SU-DHL-6 (cell line): Measurements from ENCODE around the gene NUDCD2.

ENCODE experiments used
- H2AFZ ChIP-seq: fragments of 200-600 bp; sonication (generic); 2 replicates; pipeline ENCODE4 v1.6.1; 2014; ENCODE audit warnings: low read depth, mild to moderate bottlenecking, moderate library complexity, mixed read lengths, antibody characterized with exemption, low read length; ENCODE audit not compliant: severe bottlenecking
- H3F3A ChIP-seq: fragments of 200-600 bp; shearing (Covaris generic); 2 replicates; pipeline ENCODE4 v1.6.0; 2016; ENCODE audit warnings: antibody characterized with exemption, mild to moderate bottlenecking; ENCODE audit not compliant: insufficient read depth
- H3K27ac ChIP-seq: fragments of 200-600 bp; sonication (generic); 2 replicates; pipeline ENCODE4 v1.5.1; 2016; ENCODE audit warnings: low read depth, mild to moderate bottlenecking, low read length, moderate library complexity, mixed read lengths
- H3K27me3 ChIP-seq: fragments of 200-600 bp; sonication (generic), shearing (Covaris generic); 2 replicates; pipeline ENCODE4 v1.6.0; 2014; ENCODE audit warnings: mild to moderate bottlenecking, low read length
- H3K36me3 ChIP-seq: fragments of 200-600 bp; sonication (generic); 2 replicates; pipeline ENCODE4 v1.6.1; 2014; ENCODE audit warnings: mild to moderate bottlenecking, low read length, mixed read lengths
- H3K4me2 ChIP-seq: fragments of 300-600, 200-600 bp; shearing (Covaris generic), sonication (generic); 2 replicates; pipeline ENCODE4 v1.6.0; 2014; ENCODE audit warnings: low read length, low read depth, mild to moderate bottlenecking; ENCODE audit not compliant: poor library complexity, severe bottlenecking
- H3K4me3 ChIP-seq: fragments of 200-600 bp; sonication (generic); 2 replicates; pipeline ENCODE4 v1.5.1; 2014; ENCODE audit warnings: antibody characterized with exemption, low read length, mild to moderate bottlenecking, mixed read lengths; ENCODE audit not compliant: insufficient read depth, poor library complexity, severe bottlenecking
- H3K79me2 ChIP-seq: fragments of 200-600 bp; sonication (generic); 2 replicates; pipeline ENCODE4 v1.6.1; 2014; ENCODE audit warnings: mild to moderate bottlenecking, low read length, moderate library complexity; ENCODE audit not compliant: insufficient read depth
- H3K9ac ChIP-seq: fragments of 200-600 bp; sonication (generic); 2 replicates; pipeline ENCODE4 v1.7.0; 2014; ENCODE audit warnings: mild to moderate bottlenecking, low read length
- H3K9me2 ChIP-seq: fragments of 200-600 bp; sonication (generic); replicated peaks from 2 replicates; pipeline ENCODE4 v1.6.1; 2014; ENCODE audit warnings: low read length; ENCODE audit not compliant: insufficient read depth
- H3K9me3 ChIP-seq: fragments of 200-600 bp; sonication (generic); 2 replicates; pipeline ENCODE4 v1.6.1; 2014; ENCODE audit warnings: low read length, mixed read lengths; ENCODE audit not compliant: insufficient read depth
- H4K20me1 ChIP-seq: fragments of 200-600 bp; sonication (generic); 2 replicates; pipeline ENCODE4 v1.6.1; 2014; ENCODE audit warnings: low read depth, mild to moderate bottlenecking, antibody characterized with exemption, low read length, moderate library complexity, mixed read lengths
- EZH2phosphoT487 ChIP-seq: fragments of 200-600 bp; sonication (generic), shearing (Covaris generic); conservative IDR thresholded peaks from 2 replicates; pipeline ENCODE4 v1.6.1; 2018; ENCODE audit warnings: mild to moderate bottlenecking, antibody characterized with exemption, low read length, moderate library complexity, mixed read lengths
- TF ChIP-seq, protein P1 (sequence below): fragments of 200-600 bp; sonication (generic); IDR thresholded peaks from one replicate; pipeline ENCODE4 v1.5.1; 2017; ENCODE audit warnings: antibody characterized with exemption, mild to moderate bottlenecking, low read length, moderate library complexity; ENCODE audit not compliant: insufficient read depth, poor library complexity, severe bottlenecking

The NUDCD2 gene

DNA sequence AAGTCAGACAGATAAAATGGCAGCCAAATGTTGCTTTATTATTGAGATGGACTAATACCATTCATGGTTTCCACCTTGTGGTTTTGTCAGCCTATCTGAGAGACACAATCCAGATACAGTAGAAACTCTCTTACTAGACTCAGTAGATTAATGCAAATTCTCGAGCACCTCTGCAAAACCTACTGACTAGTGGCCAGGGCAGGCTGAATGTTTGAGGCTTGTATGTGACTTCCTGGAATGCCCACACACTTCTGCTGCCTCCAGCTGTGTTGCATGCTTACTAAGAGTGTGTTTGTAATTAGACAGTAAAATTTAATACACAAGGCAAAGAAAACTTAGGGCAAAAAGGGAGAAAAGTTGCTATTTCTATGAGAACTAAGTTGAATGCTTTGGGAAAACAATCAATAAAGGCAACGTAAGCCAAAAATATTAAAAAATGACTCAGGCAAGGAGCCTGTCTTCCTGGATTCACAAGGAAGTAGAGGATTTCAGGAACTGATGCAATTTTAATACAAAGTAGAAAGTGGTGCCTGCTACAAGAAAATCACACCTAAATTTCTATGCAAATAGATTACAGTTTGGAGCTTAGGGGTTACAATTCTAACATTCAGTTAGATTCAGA lies 52.8 kb downstream of the NUDCD2 start:
- H3K4me2 ChIP-seq, result no peak overlapping the region
- H3K27me3 ChIP-seq, result no peaks in the 10 kb centered on the region

DNA sequence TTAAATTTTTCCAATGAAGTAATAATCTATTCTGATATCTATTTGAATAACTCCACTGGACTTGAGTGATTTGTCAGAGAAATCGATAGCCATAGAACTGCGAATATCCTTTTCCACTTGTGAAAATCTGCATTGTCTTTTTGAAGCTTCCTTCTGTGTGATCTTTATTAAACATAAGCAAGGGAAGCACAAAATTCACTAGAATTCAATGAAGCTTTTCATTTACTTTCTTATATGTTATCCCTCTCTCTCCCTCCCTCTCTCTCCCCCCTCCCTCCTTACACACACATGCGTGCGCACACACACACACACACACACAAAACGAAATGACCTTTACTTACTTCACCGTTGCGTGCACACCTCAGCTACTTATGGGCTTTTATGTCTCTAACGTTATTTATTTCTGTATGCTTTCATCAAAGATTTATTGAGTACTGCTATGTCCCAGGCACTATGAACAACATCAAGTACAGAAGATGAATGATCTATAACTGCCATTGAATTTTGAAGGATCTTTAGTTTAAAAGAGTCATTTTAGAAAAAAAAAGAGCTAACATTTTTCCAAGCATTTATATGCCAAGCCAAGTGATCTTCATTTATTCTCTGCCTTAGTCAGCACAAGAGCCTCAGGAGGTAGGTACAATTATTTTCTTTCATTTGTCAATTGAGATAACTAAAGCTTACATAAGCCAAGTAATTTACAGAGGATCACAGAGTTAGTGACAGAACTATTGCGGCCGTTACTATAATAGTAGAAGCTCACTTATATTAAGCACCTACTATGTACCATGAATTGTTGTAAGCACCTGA lies 55.3 kb downstream of the NUDCD2 start:
- H3K36me3 ChIP-seq, result no peaks in the 10 kb centered on the region
- TF ChIP-seq EZH2phosphoT487, result no peak
- TF ChIP-seq, protein P1, sequence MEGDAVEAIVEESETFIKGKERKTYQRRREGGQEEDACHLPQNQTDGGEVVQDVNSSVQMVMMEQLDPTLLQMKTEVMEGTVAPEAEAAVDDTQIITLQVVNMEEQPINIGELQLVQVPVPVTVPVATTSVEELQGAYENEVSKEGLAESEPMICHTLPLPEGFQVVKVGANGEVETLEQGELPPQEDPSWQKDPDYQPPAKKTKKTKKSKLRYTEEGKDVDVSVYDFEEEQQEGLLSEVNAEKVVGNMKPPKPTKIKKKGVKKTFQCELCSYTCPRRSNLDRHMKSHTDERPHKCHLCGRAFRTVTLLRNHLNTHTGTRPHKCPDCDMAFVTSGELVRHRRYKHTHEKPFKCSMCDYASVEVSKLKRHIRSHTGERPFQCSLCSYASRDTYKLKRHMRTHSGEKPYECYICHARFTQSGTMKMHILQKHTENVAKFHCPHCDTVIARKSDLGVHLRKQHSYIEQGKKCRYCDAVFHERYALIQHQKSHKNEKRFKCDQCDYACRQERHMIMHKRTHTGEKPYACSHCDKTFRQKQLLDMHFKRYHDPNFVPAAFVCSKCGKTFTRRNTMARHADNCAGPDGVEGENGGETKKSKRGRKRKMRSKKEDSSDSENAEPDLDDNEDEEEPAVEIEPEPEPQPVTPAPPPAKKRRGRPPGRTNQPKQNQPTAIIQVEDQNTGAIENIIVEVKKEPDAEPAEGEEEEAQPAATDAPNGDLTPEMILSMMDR, result no peak
- H3F3A ChIP-seq, result no peaks in the 10 kb centered on the region
- no peak overlapping the region for H3K4me2 ChIP-seq
- H3K9me3 ChIP-seq, result no peaks in the 10 kb centered on the region
- no peak overlapping the region for H3K4me3 ChIP-seq
- no peak overlapping the region for H3K27ac ChIP-seq
- no peak overlapping the region for H2AFZ ChIP-seq
- H4K20me1 ChIP-seq, result no peaks in the 10 kb centered on the region
- H3K79me2 ChIP-seq, result no peaks in the 10 kb centered on the region
- H3K9ac ChIP-seq, result no peak overlapping the region
- no peaks in the 10 kb centered on the region for H3K27me3 ChIP-seq
- H3K9me2 ChIP-seq, result no peaks in the 10 kb centered on the region

More for the DNA sequence above, 52.8 kb downstream of the NUDCD2 start:
- Histone ChIP-seq H3K9me3 (no peaks in the 10 kb centered on the region), H3K4me3 (no peak overlapping the region), H3F3A (no peaks in the 10 kb centered on the region), H4K20me1 (no peaks in the 10 kb centered on the region), H3K9ac (no peak overlapping the region), H3K9me2 (no peaks in the 10 kb centered on the region), H2AFZ (no peak overlapping the region), H3K79me2 (no peaks in the 10 kb centered on the region), H3K27ac (no peak overlapping the region), H3K36me3 (no peaks in the 10 kb centered on the region)
- no peak for TF ChIP-seq EZH2phosphoT487
- TF ChIP-seq, protein P1, result no peak

DNA sequence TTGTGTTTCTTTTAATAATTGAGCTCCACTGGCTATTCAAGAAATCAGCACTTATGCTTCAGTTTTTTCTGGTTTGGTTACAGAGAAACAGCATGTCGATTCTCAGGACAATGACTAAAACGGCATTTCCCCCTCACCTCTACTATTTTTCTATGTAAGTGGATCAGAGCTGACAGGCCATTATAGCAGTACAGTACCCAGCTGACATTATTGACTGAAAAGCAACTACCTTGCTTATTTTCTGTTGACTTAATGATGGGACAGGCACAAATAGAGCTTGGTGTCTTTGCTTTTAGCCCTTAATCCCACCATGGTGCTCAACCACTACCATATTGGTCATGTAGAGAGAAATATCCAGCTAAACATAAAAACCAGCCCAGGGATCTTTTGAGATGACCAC lies 57.9 kb downstream of the NUDCD2 start:
- Histone ChIP-seq H3F3A (no peaks in the 10 kb centered on the region), H3K4me2 (no peak overlapping the region)
- TF ChIP-seq, protein P1, result no peak
- no peak for TF ChIP-seq EZH2phosphoT487

More for the DNA sequence above, 57.9 kb downstream of the NUDCD2 start:
- Histone ChIP-seq H3K4me3 (no peak overlapping the region), H3K9me3 (no peaks in the 10 kb centered on the region), H3K9ac (no peak overlapping the region), H3K79me2 (no peaks in the 10 kb centered on the region), H3K27me3 (no peaks in the 10 kb centered on the region), H3K27ac (no peak overlapping the region), H3K36me3 (no peaks in the 10 kb centered on the region), H4K20me1 (no peaks in the 10 kb centered on the region), H2AFZ (no peak overlapping the region), H3K9me2 (no peaks in the 10 kb centered on the region)
